Uterus (tissue), 4 donors: ENCODE measurements around the gene EGFLAM. TPM values are rescaled to one million over a fixed set of nuclear protein-coding genes. Genes with fewer than 3 reads are reported as not detected.

Experiments used
- DNase-seq, 2 donors: peaks; one replicate each; pipeline ENCODE4 v3.0.0-alpha.2; 2019 to 2020
- H3K27ac ChIP-seq, 2 donors: fragments of 200-600 bp; sonication (generic); 1 replicate in 1 of 2; 2 replicates in 1 of 2; pipeline ENCODE4 v1.5.1; 2016 to 2018
- H3K27me3 ChIP-seq, 2 donors: fragments of 200-600 bp; sonication (generic); one replicate each; pipeline ENCODE4 v1.5.1; 2018 to 2019; ENCODE audit warnings: control low read depth in 1 of 2
- H3K36me3 ChIP-seq, 2 donors: fragments of 200-600 bp; sonication (generic); one replicate each; pipeline ENCODE4 v1.5.1; 2019; ENCODE audit warnings: control low read depth in 1 of 2
- H3K4me1 ChIP-seq, 2 donors: fragments of 200-600 bp; sonication (generic); one replicate each; pipeline ENCODE4 v1.5.1; 2018 to 2019; ENCODE audit warnings: control low read depth in 1 of 2
- H3K4me3 ChIP-seq, 2 donors: fragments of 200-600 bp; sonication (generic); 1 replicate in 1 of 2; 2 replicates in 1 of 2; pipeline ENCODE4 v1.5.1; 2018 to 2019; ENCODE audit warnings: mild to moderate bottlenecking in 1 of 2
- H3K9me3 ChIP-seq, 2 donors: fragments of 200-600 bp; sonication (generic); one replicate each; pipeline ENCODE4 v1.5.1; 2019; ENCODE audit warnings: control low read depth in 1 of 2
- POLR2A ChIP-seq, 2 donors: fragments of 450-650 bp; IDR thresholded peaks; one replicate each; pipeline ENCODE4 v1.6.1; 2016; ENCODE audit warnings: antibody characterized with exemption in 2 of 2, mild to moderate bottlenecking in 1 of 2, moderate library complexity in 1 of 2
- intact Hi-C: fragments of 100-400 bp; cut with DNase I; formaldehyde crosslinking; loops from one replicate; pipeline ENCODE4 v1.15.1; 2023; ENCODE audit warnings: low total_unique reads
- total RNA-seq, 4 donors: library from RNA; depleted of rRNA in 3 of 4; stranded (reverse); fragments of >200 nt in 3 of 4; gene quantifications; one replicate each; pipeline versions ENCODE4 v1.1.0 to v1.2.4, GENCODE V29; 2014 to 2023
- TF ChIP-seq, protein P1 (sequence below), 4 experiments: fragments of 200-600 bp in 2 of 4; fragments of 450-650 bp in 2 of 4; sonication (generic) in 2 of 4; IDR thresholded peaks; one replicate each; pipeline ENCODE4 v1.5.1; 2016 to 2019; ENCODE audit warnings: antibody characterized with exemption in 4 of 4, mild to moderate bottlenecking in 2 of 4, moderate library complexity in 1 of 4
- donor health status: DM: yes; HTN: yes; CAD: no.

The EGFLAM gene
- total RNA-seq, 4 donors from 2014 or later, result 0.26 to 16.8 (median 3.6) TPM

GRCh38 chr5:38360323-38361061 lies 102.1 kb downstream of the EGFLAM start:
- H3K27ac ChIP-seq, result no peak overlapping the region
- TF ChIP-seq, protein P1, sequence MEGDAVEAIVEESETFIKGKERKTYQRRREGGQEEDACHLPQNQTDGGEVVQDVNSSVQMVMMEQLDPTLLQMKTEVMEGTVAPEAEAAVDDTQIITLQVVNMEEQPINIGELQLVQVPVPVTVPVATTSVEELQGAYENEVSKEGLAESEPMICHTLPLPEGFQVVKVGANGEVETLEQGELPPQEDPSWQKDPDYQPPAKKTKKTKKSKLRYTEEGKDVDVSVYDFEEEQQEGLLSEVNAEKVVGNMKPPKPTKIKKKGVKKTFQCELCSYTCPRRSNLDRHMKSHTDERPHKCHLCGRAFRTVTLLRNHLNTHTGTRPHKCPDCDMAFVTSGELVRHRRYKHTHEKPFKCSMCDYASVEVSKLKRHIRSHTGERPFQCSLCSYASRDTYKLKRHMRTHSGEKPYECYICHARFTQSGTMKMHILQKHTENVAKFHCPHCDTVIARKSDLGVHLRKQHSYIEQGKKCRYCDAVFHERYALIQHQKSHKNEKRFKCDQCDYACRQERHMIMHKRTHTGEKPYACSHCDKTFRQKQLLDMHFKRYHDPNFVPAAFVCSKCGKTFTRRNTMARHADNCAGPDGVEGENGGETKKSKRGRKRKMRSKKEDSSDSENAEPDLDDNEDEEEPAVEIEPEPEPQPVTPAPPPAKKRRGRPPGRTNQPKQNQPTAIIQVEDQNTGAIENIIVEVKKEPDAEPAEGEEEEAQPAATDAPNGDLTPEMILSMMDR (IDR thresholded peaks at IDR 0.05), result no peak
- TF ChIP-seq POLR2A (IDR thresholded peaks at IDR 0.05), result no peak
- intact Hi-C loops, result no loop called here
- DNase-seq, result no peak
- H3K36me3 ChIP-seq, result no peaks in the 10 kb centered on the region
- no peaks in the 10 kb centered on the region for H3K27me3 ChIP-seq
- H3K9me3 ChIP-seq, result no peaks in the 10 kb centered on the region
- no peaks in the 10 kb centered on the region for H3K4me1 ChIP-seq
- no peak overlapping the region for H3K4me3 ChIP-seq

DNA sequence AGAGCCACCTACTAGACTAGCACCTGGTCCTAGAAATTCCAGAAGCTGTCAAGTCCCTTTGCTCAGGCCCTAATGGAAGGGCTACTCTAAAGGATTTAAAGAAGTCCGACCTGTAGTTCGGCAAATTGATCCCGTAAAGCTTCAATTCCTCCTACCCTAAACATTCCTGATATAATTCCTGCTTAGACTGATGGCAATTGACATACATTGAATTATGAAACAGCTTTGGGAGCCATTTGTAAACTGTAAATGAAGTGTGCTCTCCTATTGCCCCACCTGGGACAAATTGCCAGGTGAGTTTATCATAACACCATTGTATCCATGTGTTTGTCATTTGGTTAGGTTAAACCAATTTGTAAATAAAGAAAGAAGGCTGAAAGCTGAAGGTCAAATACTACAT lies 104.4 kb downstream of the EGFLAM start:
- Histone ChIP-seq H3K9me3 (no peaks in the 10 kb centered on the region), H3K36me3 (no peaks in the 10 kb centered on the region), H3K27me3 (no peaks in the 10 kb centered on the region), H3K4me3 (no peak overlapping the region), H3K4me1 (no peaks in the 10 kb centered on the region), H3K27ac (no peak overlapping the region)
- DNase-seq, result no peak
- intact Hi-C loops, result no loop called here
- TF ChIP-seq, protein P1 (IDR thresholded peaks at IDR 0.05), result no peak
- no peak for TF ChIP-seq POLR2A (IDR thresholded peaks at IDR 0.05)

DNA sequence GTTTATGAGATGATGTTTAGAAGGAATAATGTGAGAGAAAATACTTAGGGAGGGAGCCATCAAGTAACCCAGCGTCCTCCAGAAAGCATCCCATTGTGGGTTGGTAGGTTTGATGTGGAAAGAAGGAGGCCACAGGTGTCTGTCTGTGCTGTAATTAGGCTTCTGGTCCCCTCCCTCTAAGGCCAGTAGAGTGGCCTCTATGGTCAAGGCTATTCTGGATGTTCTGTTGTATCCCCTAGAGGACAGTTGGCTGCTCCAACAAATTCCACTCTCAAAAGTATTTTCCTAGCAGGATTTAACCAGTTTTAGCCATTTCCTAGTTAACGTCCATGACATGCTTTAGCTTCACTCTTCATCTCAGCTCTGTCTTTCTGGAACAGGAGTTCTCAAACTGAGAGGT lies 106.5 kb downstream of the EGFLAM start:
- H3K4me3 ChIP-seq, result no peak overlapping the region
- no peaks in the 10 kb centered on the region for H3K9me3 ChIP-seq
- H3K27me3 ChIP-seq, result no peaks in the 10 kb centered on the region
- no peak overlapping the region for H3K27ac ChIP-seq
- no peaks in the 10 kb centered on the region for H3K4me1 ChIP-seq
- H3K36me3 ChIP-seq, result no peaks in the 10 kb centered on the region
- intact Hi-C loops, result no loop called here
- TF ChIP-seq POLR2A (IDR thresholded peaks at IDR 0.05), result no peak
- TF ChIP-seq, protein P1 (IDR thresholded peaks at IDR 0.05), result no peak
- no peak for DNase-seq

- no peaks in the 10 kb centered on the region for H3K36me3 ChIP-seq
- no peak overlapping the region for H3K4me3 ChIP-seq
- no peaks in the 10 kb centered on the region for H3K4me1 ChIP-seq
- intact Hi-C loops, result no loop called here
- H3K27me3 ChIP-seq, result no peaks in the 10 kb centered on the region
- H3K9me3 ChIP-seq, result no peaks in the 10 kb centered on the region
- DNase-seq, result no peak
- no peak overlapping the region for H3K27ac ChIP-seq
- TF ChIP-seq POLR2A (IDR thresholded peaks at IDR 0.05), result no peak
- TF ChIP-seq, protein P1 (IDR thresholded peaks at IDR 0.05), result no peak
These were observed 109.1 kb downstream of the EGFLAM start for GRCh38 chr5:38367410-38367809.

GRCh38 chr5:38367966-38368365 lies 109.6 kb downstream of the EGFLAM start:
- Histone ChIP-seq H3K27ac (no peak overlapping the region), H3K4me1 (no peaks in the 10 kb centered on the region)

More at GRCh38 chr5:38367966-38368365, 109.6 kb downstream of the EGFLAM start:
- no peaks in the 10 kb centered on the region for H3K36me3 ChIP-seq
- DNase-seq, result no peak
- intact Hi-C loops, result no loop called here
- TF ChIP-seq, protein P1 (IDR thresholded peaks at IDR 0.05), result no peak
- TF ChIP-seq POLR2A (IDR thresholded peaks at IDR 0.05), result no peak
- no peak overlapping the region for H3K4me3 ChIP-seq
- H3K9me3 ChIP-seq, result no peaks in the 10 kb centered on the region
- no peaks in the 10 kb centered on the region for H3K27me3 ChIP-seq
